HL-60 (cell line): ENCODE results near the gene MEN1.

Experiments
- CTCF ChIP-seq: IDR thresholded peaks from one replicate; pipeline ENCODE4 v1.5.1; 2011; ENCODE audit warnings: low read length, control low read depth, inconsistent platforms; ENCODE audit not compliant: insufficient read depth
- GABPA ChIP-seq: IDR thresholded peaks from 2 replicates; pipeline ENCODE4 v1.6.1; 2012; ENCODE audit warnings: low read depth
- POLR2AphosphoS5 ChIP-seq: IDR thresholded peaks from 2 replicates; pipeline ENCODE4 v1.6.1; 2012; ENCODE audit warnings: low read depth
- REST ChIP-seq: IDR thresholded peaks from 2 replicates; pipeline ENCODE4 v1.6.1; 2012; ENCODE audit warnings: low read depth; ENCODE audit not compliant: insufficient replicate concordance
- SPI1 ChIP-seq: IDR thresholded peaks from 2 replicates; pipeline ENCODE4 v1.6.1; 2012; ENCODE audit warnings: low read depth, mild to moderate bottlenecking, borderline replicate concordance

- TF ChIP-seq SPI1, result no peak
- no peak for TF ChIP-seq GABPA
- peak; percentile 24 for TF ChIP-seq CTCF
- TF ChIP-seq POLR2AphosphoS5, result no peak
- no peak for TF ChIP-seq REST
Measured at GRCh38 chr11:64844330-64845128, 34.2 kb upstream of the MEN1 start, which contains the start of gene CDC42BPG.
